RCC 7860 (cell line): ENCODE data around the gene NPPC.

Experiments
- DNase-seq: peaks from one replicate; pipeline ENCODE4 v3.0.0-alpha.2; 2015; ENCODE audit warnings: low spot score
- FAIRE-seq: peaks from 2 replicates; lab custom pipeline; 2012; peaks lifted over from hg19 to GRCh38; lab: Jason Lieb, UNC

NPPC gene

DNA sequence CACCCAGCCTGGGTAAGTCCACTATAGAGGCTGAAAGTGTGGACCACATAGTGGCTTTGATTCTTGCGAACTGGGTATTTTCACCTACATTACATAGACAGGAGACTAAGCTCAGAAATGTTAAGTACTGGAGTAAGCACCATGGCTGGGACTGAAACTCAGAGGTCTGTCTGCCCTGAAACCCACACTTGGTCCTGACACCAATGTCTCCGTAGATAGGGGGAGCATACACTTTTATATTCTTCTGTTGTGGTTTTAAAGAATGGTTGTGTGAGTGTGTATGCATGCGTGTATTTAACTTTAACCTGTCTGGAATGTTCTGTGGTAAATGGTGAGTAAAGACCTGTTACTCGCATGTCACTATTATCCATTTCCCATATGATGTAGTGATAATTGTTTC is 10.3 kb upstream of the NPPC start:
- FAIRE-seq: no peak
- DNase-seq: peak; percentile 14

DNA sequence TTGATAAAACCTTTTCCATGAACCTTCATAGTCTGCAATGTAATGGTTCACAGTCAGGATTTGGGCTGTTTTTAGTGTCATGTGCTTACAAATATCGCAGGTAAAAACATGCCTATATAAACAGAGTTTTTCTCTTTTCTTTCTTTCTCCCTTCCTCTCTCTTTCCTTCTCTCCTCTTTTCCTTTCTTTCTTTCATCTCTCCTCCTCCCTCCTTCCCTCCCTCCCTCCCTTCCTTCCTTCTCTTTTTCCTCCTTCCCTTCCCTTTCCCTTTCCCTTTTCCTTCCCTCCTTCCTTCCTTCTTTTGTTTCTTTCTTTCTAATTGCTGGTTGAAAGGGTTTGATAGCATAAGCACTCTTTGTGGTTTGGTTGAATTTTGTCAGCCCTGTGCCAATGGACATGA is 9.6 kb upstream of the NPPC start:
- FAIRE-seq (no peak), DNase-seq (no peak)

DNA sequence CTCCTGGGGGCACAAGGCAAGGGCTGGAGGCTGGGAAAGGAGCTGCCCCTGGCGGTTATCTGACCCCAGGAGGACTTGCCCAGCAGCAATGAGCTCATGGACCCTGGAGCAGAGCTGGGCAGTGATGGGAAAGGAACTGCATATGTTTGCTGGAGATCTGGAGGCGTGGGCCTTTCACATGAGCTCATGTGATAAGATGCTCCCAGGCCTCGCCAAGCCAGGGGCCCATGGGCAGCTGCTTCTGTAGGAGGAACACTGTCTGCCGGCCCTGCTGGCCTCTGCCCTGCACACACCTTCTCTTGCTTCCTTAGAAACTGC is 9.0 kb upstream of the NPPC start:
- DNase-seq (no peak), FAIRE-seq (no peak)

DNA sequence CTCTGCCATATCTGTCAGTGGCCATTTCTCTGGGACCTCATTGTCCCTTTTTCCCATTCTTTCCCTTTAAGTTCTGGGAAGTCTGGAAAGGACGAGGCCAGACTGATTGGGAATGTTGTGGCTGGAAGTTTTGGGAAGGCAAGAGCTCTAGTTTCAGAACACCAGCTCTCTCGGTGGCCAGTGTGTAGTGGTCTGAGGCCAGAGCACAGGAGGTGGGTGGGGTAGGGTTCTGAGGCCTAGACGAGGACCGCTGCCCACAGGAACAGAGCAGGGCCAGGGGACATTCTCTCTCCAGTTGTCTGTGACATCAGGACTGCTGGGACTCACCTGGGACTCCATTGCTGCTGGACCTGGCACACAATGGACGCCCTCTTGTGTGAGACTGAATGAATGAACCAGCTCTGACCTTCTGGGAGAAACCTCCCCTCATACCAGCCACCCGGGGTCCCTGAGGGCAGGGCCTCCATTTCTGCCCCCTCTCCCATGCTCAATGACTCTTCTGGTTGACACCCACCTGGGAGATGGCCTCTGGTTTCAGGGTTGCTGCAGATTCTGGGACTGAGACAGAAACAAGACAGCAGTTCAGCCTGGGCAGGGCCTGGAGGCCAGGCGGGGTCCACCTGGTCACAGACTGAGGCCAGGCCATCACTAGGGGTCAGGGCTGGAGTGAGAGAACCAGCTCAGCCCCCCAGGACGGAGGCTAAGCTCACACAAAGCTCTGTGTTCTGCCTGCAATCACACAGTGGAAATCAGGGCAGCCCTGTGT is 8.4 kb upstream of the NPPC start:
- no peak for DNase-seq
- FAIRE-seq: no peak

DNA sequence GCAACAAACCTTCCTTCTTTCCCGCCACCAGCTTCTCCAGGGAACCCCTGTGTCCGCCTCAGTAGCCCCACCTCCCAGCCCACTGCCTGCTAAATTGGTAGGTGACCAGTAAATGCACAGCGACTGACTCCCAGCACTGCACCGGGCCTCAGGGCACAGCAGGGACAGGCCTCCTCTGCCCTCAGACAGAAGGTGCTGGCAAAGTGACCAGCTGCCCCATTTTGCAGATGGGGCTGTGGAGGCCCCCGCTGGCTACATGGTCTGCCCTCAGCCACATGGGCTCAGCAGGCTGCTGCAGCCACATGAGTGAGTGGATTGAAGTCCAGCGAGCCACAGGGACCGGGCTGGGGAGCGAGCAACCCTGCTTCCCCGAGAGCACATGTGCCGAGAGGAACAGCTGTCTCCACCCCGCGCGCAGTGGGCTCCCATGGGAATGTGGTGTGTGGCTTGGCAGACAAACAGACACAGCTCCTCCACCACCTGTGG is 7.8 kb upstream of the NPPC start:
- FAIRE-seq: no peak
- DNase-seq: no peak

DNA sequence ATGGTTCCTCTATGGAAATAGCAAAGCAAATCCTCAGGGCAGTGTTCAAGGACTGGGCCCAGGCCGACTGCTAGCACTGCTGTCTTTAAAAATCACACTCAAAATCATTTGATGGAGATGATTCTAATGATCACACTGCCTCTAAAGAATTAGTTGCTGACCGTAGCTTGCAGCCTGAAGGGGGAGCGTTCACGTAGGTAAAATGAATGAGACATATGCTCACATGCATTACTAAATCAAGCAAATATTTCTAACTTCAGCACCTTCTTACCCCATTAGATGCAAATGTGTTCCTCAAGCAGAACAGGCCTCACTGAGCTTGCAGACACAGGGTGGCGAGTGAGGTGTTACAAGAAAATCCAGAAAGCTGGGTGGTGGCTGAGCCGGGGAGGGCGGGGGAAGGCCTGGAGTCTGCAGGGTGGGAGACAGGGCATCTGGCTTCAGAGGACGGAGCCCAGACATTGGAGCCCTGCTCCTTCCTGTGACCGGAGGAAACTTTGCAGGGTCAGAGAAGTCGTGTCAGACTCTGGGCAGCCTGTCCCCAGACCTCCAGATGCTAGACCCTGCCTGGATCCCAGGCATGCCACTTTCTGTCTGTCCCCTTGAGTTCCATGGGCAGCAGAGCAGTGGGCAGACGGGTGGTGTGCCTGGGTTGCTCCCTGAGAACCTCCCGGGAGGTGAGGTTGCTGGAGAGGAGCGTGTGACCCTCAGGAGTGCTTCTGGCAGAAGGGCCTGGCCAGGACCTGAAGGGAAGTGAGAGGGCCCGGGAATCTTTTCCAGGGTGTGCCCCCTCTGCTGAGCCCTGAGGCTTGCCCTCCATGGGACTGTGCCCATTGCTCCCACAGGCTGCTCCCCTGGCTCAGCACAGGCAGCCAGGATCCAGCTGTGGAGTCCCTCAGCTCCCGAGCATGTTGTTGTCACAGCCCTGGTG is 7.1 kb upstream of the NPPC start:
- FAIRE-seq (no peak), DNase-seq (no peak)

DNA sequence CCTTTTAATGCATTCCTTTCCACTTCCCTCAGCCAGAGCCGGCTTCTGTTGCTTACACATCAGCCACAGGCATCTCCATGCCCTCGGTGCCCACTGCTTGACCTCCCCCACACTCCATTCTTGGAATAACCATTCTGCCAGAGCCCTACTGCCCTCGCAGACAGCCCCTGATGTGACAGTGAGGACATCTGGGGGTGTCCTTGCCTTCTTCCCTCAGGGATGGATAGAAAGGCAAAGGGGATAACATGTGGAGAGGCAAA is 6.4 kb upstream of the NPPC start:
- no peak for FAIRE-seq
- DNase-seq: peak; percentile 27

DNA sequence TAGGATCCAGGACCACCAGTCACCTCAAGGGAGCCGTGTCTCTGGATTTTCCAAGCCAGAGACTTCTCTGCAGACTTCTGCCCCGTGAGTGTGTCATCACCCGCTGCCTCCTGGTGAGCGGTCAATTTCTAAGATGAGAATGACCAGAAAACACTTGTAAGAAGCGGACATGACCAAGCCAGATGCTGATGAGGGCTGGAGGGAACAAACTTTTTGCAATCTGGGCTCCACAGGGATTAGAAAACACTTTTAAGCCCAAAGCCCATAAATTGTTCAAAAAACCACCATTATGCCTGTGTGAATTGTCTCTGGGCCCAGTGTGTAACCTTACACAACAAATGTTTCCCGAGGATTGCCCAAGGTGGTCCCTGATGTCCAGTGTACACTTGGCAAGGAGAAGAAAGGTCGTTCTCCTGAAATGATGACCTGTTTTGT is 5.3 kb upstream of the NPPC start:
- DNase-seq: no peak
- no peak for FAIRE-seq

DNA sequence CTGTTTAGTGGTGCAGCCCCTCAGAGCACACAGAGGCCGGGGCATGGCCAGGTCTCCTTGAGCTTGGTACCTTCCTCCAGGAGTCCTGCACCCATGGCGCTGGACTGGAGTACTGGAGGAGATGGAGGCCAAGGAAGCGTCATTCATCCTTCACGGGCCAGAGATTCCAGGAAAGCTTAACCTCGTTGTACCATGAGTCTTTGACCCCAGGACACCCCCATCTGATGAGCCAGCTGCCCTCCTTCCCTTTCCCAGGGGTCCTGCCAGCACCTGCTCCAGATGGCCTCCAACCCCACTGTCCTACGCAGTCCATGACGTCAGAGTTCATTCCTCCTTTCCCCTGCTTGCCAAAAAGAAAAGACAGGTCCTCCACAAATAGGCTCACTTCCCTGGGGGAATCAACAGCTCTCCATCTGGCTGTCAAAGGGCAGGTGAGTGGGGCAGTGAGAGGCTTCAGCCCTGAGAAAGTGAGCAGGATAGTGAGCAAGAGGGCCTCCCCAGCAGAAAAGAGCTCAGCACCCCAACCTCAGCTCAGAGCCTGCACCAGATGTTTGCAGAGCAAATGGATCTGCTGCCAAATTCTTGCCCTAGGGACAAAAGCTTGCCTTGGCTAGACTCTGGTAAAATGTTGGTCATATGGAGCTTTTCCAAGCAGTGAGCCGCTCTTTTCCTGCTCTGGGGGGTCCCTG is 4.5 kb upstream of the NPPC start:
- DNase-seq: no peak
- FAIRE-seq: no peak

DNA sequence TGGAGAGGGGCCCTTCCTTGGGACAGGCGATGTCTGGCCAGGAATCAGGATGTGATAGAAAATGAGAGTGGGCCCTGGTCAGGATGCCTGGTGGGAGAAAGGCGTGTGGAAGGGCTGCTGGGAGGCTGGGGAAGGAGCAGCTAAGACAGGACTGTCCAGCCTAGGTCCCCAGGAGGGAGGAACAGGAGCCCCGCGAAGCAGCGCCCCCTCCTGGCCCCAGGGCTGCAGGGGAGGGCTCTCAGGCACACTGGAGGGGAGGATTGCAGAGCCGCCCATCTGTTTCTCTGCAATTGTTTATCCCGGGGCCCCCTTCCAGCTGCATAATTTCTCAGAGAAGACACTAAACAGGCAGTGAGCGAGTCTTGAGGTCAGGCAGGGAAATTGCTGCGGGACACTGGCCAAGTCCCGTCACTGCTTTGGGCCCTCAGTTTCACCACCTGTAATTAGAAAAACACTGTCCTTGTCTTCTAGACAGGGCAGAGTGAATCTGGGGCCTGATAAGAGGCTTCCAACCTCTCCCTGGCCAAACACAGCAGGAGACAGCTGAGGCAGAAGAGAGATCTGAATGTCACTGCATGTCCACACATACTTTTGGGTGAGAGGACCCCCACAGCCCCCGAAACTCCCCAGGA is 3.9 kb upstream of the NPPC start:
- DNase-seq (no peak), FAIRE-seq (no peak)

DNA sequence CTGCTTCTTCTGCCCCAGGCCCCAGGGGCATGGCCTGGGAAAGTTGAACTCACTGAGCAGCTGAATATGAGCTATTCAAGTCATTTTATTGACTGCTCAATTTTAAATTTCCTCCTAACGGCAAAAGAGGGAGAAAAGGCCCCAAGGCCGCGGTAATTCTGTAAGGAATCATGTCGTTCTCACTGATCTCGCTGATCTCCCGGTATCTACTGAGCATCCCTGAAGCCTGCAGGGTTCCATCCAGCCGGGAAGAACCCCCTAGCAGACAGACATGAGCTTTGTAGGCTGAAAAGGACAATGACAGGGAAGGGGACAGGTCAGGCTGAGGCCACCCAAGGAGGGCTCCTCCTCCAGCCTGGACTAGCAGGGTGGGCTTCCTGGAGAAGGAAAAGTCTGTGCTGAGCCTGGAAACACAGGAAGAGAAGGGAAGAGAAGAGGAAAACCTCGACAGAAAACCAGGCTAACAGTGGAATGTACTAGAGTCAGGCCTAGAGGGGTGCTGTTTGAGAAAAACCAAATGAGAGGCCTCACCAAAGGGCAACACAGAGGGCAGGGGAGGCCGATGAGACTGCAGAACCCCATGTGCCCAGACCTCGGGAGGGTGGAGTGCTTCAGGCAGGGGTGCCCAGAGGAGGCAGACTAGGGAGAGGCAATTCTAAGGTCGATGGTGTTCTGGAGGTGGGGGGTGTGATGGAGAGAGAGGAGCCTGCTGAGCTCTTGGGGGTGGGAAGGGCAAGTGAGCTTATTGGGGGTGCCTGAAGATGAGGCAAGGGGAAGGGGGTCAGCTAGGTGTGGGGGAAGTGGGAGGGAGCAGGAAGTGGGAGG is 2.9 kb upstream of the NPPC start:
- no peak for DNase-seq
- FAIRE-seq: no peak

DNA sequence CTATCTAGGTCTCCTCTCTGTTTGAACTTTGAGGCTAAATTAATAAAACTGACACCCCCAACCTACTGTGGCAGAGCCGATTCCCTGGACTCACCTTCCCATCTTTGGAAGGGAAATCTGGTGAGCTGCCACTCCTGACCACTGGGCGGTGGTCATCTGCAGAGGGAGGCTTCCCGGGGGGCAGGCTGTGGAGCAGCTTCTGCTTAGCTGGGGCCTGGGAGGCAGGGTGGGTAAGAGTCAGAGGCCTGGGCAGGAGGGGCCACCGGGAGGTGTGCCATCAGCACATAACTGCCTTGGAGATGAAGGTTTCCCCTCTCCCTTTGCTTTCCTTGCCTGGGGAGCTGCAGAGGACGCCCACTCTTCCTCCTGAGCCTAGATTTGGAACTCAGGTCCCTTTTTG is 2.3 kb upstream of the NPPC start:
- FAIRE-seq: no peak
- DNase-seq: no peak

DNA sequence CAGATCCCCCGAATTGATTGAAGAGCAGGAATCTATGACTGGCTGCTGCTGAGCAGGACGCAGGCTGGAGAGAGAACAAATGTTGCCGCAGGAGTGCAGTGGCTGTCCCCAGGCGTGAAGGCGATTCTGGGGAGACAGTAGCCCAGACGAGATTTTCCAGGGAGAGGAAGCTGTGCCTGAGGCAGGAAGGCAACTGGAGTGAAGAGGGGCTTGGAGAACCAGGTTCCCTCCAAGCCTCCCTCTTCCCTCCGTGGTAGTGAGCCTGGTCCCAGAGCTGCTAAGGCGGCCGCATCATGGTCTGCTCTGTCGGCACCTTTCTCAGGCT is 1.3 kb upstream of the NPPC start:
- DNase-seq: no peak
- no peak for FAIRE-seq

DNA sequence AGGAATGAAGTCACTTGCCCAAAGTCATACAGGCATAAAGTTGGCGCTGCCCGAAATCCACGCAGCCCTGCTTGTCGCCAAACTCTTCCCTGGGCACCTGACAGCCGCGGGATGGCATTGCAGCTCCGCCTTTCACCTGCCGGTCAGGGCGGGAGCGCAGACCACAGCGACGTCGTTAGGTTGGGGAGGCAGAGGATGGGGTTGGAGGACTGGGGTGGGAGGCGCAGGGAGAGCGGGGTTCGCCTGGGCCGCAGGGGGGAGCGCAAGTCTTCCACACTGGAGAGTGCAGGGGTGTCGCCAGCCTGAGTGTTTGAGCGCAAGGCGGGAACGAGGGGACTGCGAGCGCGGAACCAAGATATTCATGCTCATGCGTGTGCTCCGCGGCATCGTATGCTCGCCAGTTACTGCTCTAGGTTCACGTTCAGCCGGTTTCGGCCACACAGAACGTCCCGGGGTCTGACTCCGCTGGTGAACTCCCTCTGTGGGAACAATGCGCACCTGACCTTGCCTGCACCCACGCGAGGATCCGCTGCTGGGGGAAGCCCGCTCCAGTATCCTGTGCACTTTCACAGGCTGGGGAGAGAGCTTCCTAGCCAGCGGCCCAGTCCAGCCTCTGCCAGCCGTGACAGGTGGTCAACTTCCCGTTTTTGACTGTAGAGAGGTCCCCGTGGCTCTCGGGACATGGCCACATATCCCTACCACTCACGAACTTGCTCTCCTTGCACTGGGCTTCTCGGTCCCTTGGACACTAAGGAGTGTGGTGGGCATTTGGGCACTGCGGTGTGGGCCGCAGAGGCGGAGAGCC is 767 bp upstream of the NPPC start:
- FAIRE-seq (no peak), DNase-seq (no peak)

DNA sequence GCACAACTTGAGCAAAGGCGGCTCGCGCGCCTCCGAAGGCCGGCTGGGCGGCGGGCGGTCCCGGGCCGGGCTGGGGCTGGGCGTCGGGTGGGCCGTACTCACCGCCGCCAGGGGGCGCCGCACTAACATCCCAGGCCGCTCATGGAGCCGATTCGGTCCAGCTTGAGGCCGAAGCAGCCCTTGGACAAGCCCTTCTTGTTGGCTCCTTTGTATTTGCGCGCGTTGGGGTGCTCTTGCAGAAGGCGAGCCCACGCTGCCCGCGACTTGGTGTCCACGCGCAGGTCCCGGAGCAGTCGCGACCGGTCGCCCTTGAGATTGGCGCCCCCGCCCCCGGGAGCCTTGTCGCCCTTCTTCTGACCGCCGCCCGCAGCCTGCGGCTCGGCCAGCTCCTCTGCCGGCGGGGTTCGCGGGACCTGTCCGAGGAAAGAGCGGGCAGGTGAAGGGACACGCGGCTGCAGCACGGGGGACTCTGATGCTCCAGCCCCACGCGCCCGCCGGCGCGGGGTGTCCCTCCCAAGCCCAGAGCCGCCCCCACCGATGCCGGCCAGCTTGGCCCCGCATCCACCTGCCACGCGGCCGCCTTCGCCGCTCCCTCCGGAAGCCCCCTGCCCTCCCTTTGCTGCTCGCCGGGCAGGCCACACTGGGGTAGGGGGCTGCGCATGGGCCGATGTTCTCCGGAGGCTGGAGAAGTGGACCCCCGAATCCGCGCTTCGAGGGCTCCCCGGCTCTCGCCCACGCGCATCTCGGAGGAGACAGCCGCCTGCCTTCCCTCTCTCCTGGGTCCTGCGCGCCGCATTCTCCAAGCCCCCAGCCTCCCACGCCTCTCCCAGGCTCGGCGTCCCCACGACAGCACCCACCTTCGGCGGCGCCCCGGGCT is 655 bp downstream of the NPPC start:
- peak; percentile 52 for DNase-seq
- FAIRE-seq: no peak

DNA sequence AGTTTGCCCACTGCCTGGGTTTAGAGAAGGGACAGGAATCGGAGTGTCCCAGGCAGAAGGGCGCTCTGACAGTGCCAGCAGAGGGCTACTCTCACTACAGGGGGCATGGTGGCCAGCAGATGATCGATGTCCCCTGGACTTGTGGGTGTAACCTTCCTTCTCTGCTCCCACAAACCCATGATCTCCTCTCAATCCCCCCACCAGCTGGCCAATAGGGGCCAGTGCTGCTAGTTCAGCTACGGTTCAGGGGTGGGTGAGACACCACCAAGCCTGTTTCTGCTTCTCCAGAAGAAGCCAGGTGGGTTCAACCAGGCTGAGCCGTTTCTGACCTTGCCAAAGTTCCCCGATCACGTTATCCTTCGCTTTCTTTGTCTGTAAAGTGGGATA is 1.3 kb downstream of the NPPC start:
- FAIRE-seq: no peak

DNA sequence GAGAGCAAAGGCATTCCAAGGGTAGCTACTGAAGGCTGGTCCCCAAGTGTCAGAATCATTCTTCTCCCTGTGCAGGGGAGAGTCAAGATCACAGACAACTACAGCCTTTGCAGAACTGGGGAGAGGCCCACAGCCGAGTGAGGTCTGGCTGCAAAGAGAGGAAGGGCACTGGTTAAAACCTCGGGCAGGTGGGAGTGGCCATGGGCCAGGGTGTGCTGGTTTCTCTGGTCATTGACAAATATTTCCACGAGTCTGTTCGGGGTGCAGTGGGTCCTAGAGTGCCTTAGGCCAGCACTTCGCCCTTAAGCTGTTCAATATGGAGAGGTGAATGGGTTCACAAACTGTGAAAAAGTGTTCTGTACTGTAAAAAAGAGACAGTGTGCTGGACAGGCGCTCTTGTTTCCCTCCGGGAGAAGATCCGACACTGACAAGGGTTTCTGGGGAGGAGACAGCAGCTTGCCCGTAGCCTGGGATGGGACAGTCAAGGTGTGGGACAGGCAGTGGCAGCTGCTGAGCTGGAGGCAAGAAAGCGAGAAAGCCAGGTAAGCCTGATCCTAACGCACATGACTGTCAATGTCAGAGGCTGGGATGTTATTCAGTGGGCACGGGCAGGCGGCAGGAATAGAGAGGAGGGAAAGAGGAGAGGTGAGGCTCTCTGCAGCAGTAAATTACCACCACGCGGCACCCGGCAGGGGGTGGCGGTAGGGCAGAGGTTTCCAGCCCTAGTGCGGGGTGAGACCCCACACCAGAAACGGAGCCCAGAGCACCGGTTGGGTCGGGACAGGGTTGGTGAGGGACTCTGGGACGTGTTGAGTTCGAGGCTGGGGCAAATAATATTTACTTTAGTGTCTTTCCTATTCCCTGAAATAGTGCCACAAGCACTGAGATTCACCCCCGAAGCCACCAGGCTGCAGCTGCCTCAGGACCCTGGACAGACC is 2.0 kb downstream of the NPPC start:
- FAIRE-seq (no peak), DNase-seq (no peak)

More for the DNA sequence above, 1.3 kb downstream of the NPPC start:
- no peak for DNase-seq

DNA sequence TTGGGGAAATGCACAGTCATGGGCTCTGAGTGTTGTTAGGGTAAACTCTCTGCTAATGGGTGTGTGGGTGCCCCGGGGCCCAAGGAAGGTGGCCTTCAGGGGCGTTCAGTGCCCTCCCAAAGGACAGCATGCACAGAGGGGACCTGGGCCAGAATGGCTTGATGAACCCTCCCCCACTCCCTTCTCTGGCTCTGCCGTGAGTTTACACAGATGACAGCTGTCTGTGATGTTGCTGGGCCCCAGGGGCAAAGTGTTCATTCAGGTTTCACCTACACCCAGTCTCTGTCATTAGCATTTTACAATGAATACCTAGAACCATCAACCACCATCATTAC is 3.2 kb downstream of the NPPC start:
- no peak for DNase-seq
- no peak for FAIRE-seq
